ENCODE measurements around the gene ROGDI. TPM values are rescaled to one million over a fixed set of nuclear protein-coding genes. Genes with fewer than 3 reads are reported as not detected.

ROGDI gene
- total and polyA plus RNA-seq, 2 of the 13 experiments (the other 11 are each of a cell fraction or from before 2014, with no cell fraction given), result 19.2 to 42.1 TPM

DNA sequence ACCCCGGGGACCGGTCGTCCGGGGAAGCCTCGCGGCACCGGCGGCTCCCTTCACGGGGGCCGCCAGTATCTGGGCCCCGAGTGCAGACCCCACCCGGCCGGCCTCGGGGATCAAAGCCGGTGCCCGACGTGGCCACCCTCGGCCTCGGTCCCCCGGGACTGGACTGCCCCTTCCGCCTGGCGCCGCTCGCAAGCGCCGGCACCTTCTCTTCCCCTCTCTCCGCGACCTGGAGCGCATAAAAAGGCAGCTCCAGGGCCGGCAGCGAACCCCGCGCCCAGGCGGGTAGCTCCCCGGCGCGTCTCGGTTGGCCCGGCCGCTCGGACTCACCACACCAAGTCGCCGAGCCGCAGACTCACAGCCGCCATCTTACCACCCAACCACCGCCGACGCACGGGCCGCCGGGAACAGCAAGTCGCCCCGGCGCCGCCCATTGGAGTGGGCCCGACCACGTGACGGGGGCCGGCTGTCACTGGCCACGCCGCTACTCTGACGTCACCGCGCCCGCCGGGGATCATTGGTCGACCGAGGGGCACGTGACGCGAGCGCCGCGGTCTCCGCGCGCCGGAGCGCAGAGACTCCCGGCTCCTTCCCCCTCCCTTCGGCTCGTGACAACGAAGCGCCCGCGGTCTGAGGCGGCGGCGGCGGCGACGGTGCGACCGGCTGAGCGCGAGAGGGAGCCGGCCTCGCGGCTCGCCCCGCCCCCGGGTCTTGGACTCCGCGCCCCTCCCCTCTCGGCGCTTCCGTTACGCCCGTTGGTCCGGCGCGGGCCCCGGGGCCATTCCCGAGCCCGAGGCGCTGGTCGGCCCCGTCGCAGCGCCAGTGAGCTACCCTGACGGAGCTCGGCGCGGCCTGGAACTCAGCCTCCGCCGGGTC lies 44.7 kb upstream of the ROGDI start, which contains the start of the genes GLYR1 and UBN1 (continued):
- TF ChIP-seq, protein P1, sequence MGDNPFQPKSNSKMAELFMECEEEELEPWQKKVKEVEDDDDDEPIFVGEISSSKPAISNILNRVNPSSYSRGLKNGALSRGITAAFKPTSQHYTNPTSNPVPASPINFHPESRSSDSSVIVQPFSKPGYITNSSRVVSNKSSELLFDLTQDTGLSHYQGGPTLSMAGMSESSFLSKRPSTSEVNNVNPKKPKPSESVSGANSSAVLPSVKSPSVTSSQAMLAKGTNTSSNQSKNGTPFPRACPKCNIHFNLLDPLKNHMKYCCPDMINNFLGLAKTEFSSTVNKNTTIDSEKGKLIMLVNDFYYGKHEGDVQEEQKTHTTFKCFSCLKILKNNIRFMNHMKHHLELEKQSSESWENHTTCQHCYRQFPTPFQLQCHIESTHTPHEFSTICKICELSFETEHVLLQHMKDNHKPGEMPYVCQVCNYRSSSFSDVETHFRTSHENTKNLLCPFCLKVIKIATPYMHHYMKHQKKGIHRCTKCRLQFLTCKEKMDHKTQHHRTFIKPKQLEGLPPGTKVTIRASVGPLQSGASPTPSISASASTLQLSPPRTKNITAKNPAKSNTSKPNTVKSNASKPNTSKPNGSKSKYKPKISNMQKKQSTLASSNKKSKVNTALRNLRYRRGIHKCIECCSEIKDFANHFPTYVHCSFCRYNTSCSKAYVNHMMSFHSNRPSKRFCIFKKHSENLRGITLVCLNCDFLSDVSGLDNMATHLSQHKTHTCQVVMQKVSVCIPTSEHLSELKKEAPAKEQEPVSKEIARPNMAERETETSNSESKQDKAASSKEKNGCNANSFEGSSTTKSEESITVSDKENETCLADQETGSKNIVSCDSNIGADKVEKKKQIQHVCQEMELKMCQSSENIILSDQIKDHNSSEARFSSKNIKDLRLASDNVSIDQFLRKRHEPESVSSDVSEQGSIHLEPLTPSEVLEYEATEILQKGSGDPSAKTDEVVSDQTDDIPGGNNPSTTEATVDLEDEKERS (CRISPR knock-in tag; IDR thresholded peaks at IDR 0.05), result no peak
- TF ChIP-seq ZNF180 (CRISPR knock-in tag; IDR thresholded peaks at IDR 0.05; ENCODE audit: borderline replicate concordance, low read depth), result no peak
- no peak for TF ChIP-seq RFX3 (CRISPR knock-in tag; IDR thresholded peaks at IDR 0.05)
- no peak for TF ChIP-seq PAX8 (CRISPR knock-in tag; IDR thresholded peaks at IDR 0.05; ENCODE audit: borderline replicate concordance)
- no peak for TF ChIP-seq ZNF44 (CRISPR knock-in tag; IDR thresholded peaks at IDR 0.05)
- peak; percentile 60 for TF ChIP-seq SALL1 (CRISPR knock-in tag; IDR thresholded peaks at IDR 0.05)
- TF ChIP-seq, protein P2, sequence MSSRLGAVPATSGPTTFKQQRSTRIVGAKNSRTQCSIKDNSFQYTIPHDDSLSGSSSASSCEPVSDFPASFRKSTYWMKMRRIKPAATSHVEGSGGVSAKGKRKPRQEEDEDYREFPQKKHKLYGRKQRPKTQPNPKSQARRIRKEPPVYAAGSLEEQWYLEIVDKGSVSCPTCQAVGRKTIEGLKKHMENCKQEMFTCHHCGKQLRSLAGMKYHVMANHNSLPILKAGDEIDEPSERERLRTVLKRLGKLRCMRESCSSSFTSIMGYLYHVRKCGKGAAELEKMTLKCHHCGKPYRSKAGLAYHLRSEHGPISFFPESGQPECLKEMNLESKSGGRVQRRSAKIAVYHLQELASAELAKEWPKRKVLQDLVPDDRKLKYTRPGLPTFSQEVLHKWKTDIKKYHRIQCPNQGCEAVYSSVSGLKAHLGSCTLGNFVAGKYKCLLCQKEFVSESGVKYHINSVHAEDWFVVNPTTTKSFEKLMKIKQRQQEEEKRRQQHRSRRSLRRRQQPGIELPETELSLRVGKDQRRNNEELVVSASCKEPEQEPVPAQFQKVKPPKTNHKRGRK (CRISPR knock-in tag; IDR thresholded peaks at IDR 0.05), result no peak
- TF ChIP-seq, protein P3, sequence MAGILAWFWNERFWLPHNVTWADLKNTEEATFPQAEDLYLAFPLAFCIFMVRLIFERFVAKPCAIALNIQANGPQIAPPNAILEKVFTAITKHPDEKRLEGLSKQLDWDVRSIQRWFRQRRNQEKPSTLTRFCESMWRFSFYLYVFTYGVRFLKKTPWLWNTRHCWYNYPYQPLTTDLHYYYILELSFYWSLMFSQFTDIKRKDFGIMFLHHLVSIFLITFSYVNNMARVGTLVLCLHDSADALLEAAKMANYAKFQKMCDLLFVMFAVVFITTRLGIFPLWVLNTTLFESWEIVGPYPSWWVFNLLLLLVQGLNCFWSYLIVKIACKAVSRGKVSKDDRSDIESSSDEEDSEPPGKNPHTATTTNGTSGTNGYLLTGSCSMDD (CRISPR knock-in tag; IDR thresholded peaks at IDR 0.05), result no peak; the same call in 1 of the 2 replicates
- TF ChIP-seq, protein P4, sequence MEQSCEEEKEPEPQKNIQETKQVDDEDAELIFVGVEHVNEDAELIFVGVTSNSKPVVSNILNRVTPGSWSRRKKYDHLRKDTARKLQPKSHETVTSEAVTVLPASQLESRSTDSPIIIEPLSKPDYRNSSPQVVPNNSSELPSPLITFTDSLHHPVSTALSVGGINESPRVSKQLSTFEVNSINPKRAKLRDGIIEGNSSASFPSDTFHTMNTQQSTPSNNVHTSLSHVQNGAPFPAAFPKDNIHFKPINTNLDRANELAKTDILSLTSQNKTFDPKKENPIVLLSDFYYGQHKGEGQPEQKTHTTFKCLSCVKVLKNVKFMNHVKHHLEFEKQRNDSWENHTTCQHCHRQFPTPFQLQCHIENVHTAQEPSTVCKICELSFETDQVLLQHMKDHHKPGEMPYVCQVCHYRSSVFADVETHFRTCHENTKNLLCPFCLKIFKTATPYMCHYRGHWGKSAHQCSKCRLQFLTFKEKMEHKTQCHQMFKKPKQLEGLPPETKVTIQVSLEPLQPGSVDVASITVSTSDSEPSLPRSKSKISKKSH (CRISPR knock-in tag; IDR thresholded peaks at IDR 0.05; ENCODE audit: borderline replicate concordance), result peak; percentile 53; the same call in 1 of the 2 replicates
- TF ChIP-seq ZNF543 (CRISPR knock-in tag; IDR thresholded peaks at IDR 0.05), result peak; percentile 6; the same call in 1 of the 2 replicates
- no peak for TF ChIP-seq ZNF598 (CRISPR knock-in tag; IDR thresholded peaks at IDR 0.05; ENCODE audit: borderline replicate concordance)
- TF ChIP-seq, protein P5, sequence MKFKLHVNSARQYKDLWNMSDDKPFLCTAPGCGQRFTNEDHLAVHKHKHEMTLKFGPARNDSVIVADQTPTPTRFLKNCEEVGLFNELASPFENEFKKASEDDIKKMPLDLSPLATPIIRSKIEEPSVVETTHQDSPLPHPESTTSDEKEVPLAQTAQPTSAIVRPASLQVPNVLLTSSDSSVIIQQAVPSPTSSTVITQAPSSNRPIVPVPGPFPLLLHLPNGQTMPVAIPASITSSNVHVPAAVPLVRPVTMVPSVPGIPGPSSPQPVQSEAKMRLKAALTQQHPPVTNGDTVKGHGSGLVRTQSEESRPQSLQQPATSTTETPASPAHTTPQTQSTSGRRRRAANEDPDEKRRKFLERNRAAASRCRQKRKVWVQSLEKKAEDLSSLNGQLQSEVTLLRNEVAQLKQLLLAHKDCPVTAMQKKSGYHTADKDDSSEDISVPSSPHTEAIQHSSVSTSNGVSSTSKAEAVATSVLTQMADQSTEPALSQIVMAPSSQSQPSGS (CRISPR knock-in tag; IDR thresholded peaks at IDR 0.05), result peak; percentile 55; the same call in 1 of the 2 replicates
- TF ChIP-seq GFI1 (CRISPR knock-in tag; IDR thresholded peaks at IDR 0.05; ENCODE audit: borderline replicate concordance), result no peak
- TF ChIP-seq ZNF678 (CRISPR knock-in tag; IDR thresholded peaks at IDR 0.05), result no peak; the same call in 1 of the 2 replicates
- TF ChIP-seq ZNF572 (CRISPR knock-in tag; IDR thresholded peaks at IDR 0.05), result no peak
